OCI-LY3 (cell line): ENCODE measurements around the gene PHLDB2.

ENCODE experiments used
- CTCF ChIP-seq: fragments of 200-600, 300-600 bp; sonication (generic); IDR thresholded peaks from 2 replicates; pipeline ENCODE4 v1.5.1; 2014; ENCODE audit warnings: antibody characterized with exemption, low read length, low read depth
- EZH2phosphoT487 ChIP-seq: fragments of 200-600 bp; shearing (Covaris generic); IDR thresholded peaks from 2 replicates; pipeline ENCODE4 v1.6.1; 2018; ENCODE audit warnings: antibody characterized with exemption, mixed run types, low read depth

- TF ChIP-seq CTCF: no peak
- no peak for TF ChIP-seq EZH2phosphoT487
These were observed 45.1 kb upstream of the PHLDB2 start for GRCh38 chr3:111813979-111814378.
